GM19328 (cell line): ENCODE results near the gene MBTPS1.

ENCODE experiments used
- ATAC-seq: cut with Tn5 transposase; IDR thresholded peaks from one replicate; pipeline ENCODE4 v1.9.1; 2021; ENCODE audit warnings: mild to moderate bottlenecking, moderate library complexity; ENCODE audit not compliant: unreplicated experiment

Gene MBTPS1

DNA sequence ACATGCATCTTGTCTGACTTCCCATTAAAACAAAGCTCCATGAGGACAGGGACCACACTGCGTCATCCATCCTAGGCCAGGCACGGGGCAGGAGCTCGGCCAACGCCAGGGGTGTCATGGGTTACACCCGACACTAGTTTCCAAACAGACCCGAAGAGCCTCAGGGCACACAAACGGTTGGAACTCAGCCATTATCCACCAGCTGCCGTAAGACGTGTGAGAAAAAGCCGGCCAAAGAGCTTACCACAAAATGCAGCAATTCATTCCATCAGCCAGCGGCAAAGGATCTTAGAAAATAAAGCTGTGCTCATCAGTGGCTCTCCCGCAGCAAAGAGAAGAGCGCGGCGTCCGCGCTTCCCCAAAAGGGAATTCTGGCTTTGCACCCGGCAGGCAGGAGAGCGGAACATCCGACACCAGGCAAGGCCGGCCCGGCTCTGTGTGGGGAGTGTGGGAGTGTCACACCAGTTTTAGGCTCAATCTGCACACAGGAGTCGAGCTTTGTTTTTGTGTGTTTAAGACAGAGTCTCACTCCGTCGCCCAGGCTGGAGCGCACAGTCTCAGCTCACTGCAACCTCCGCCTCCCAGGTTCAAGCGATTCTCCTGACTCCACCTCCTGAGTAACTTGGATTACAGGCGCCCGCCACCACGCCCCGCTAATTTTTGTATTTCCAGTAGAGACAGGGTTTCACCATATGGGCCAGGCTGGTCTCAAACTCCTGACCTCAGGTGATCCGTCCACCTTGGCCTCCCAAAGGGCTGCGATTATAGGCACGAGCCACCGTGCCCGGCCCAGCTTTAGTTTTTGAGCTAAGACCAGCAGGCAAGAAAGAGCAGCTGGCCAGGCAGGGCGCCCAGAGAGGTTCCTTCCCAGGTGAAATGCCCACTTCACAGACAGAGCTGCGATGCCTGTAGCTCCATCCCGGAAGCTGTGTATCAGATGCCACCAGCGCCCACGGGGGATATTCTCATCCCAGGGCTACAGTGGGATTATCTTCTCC lies 75.6 kb downstream of the MBTPS1 start:
- no peak for ATAC-seq

DNA sequence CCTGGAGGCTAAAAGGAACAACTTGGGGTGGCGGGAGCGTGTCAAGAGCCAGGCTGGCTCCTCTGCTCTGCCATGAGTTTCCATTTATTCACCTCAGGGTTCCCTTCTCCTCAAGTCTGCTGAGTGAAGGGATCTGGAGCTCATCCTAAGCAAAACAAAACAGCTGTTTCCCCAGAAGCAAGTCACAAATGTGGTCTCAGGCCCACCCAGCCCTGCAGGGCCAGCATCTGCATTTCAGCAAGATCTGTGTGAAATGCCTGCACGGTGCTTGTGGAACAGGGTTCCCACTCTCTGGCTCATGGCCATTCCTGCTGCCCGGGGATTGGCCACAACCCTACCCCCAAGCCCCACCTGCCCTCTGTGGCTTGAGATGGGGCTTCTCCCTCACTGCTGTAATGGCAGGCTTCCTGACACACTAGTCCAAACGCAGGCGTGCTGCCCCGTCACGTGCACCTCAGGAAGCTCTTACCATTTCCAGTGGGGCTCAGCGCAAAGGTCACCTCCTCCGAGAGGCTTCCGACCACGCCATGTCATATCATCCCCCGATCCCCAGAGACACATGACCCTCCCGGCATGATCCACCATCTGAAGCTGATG lies 76.4 kb downstream of the MBTPS1 start:
- ATAC-seq, result no peak

DNA sequence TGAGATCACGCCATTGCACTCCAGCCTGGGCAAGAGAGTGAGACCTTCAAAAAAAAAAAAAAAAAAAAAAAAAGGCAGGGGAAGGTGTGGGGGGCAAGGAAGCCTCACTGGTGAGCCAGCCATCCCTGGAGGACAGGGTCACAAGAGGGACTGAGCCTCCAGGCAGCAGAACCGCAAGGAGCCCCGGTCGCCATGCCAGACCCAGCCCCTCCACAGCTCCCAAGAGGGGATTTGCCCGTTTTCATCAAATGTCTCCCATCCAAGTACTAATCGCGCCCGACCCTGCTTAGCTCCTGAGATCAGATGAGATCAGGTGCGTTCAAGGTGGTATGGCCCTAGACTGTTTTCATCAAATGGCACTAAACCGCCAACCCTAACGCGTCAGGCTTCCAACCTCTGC lies 77.0 kb downstream of the MBTPS1 start:
- no peak for ATAC-seq

DNA sequence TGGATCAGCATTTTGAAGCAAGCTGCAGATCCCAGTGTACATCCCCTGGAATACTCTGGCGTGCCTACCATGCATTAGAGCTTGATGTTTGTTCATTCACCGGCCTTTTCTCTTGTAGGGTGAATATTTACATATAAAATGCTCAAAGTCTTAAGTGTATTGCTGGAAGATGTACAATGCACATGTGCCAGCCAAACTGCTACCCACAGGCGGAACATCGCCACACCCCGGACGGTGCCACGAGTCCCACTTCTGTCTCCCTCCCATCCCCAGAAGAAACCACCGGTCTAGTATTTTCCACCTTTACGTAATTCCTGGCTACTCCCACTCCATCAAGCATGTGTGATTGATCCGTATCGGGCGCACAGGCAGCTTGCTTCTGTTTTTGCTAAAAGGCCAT lies 78.3 kb downstream of the MBTPS1 start:
- no peak for ATAC-seq

DNA sequence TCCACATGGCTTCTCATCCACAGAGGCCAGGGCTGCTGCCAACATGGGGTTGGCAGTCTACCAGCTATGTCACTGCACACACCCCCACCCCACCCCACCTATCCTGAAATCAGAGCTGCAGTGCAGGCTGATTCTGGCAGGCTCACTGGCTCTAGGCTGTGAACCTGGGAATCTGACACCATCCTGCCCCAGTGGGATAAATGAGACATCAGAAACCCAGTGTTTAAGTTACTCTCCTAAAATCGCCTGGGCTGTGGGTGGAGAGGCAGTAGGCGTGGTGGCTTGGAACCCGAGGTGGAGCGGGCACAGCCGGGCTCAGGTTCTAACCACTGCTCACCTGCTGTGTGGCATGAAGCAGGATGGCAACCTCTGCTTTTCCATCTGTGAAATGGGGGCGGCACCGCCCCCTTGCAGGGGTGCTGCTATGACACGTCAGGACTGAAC lies 79.7 kb downstream of the MBTPS1 start:
- no peak for ATAC-seq

DNA sequence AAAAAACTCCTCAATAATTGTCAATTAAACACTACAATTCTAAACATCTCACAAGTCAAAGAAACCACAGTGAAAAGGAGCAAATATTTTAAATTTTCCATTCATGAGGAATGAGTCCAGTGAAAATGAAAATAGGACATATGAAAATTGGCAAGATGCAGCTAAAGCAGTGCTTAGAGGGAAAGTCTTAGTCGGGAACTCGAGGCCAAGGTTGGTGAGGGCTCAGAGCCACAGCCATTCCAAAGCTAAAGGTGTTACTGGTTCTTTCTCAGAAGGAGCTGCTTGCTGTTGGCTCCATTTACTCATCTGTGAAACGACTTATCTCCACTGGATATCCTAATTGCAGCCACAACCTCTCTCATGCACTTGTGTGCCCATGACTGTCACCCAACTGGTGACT lies 80.6 kb downstream of the MBTPS1 start:
- no peak for ATAC-seq

DNA sequence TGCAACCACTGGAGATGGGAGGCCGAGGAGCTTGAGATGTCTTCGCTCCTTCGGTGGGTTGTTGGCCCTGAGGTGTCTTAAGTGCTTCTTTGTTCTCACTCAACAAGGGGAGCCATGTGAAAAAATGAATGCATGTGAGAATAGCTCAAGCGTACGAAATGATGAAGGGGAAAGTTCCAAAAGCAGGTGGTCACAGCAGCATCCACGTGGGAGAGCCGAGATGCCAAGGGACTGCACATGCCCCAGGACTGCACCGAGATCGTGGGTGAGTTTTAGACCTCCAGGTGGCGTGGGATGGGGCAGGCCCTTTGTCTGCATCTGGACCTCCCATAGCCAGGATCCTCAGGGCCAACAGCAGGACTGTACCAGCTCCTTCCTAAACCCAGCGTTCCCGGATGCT lies 82.2 kb downstream of the MBTPS1 start:
- ATAC-seq, result no peak

DNA sequence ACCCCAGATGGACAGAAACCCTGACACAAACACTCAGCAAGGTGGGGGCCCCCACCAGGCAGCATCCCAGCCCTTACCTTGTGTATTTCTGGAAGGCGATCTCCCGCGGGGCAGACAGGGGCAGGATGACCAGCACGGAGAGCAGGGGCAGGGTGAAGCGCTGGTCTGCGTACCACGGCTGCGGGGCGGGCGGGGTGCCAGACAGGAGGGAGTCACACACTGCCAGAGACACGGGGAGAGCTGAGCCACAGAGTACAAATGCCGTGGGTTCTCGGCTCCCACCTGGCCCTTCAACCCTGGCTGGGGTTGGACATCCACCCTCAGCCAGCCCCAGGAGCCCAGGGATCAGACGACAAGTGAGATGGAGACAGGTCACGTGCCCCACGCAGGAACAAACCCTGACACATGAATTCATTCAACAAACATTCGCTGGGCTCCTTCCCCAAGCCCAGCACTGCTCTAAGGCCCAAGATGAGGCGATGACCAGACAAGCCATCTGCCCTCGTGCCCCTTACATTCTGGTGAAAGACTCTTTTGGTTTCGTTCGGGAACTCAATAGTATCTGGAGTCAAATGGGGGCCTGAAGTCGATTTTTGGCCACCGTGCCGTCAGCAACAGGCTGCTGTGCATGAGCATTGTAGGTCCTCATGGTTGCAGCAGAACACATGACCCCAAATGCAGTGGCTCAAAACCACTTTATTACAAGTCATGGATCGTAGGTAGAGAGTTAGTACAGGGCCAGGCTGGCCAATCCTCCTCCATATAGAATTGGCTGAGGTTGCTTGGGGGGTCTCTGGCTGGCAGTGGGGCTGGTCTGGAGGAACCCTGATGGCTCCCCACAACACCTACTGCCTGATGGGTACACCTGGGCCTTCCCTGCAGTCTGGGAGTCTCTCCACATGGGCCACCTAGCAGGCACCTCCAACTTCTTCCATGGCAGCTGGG lies 83.2 kb downstream of the MBTPS1 start:
- no peak for ATAC-seq

DNA sequence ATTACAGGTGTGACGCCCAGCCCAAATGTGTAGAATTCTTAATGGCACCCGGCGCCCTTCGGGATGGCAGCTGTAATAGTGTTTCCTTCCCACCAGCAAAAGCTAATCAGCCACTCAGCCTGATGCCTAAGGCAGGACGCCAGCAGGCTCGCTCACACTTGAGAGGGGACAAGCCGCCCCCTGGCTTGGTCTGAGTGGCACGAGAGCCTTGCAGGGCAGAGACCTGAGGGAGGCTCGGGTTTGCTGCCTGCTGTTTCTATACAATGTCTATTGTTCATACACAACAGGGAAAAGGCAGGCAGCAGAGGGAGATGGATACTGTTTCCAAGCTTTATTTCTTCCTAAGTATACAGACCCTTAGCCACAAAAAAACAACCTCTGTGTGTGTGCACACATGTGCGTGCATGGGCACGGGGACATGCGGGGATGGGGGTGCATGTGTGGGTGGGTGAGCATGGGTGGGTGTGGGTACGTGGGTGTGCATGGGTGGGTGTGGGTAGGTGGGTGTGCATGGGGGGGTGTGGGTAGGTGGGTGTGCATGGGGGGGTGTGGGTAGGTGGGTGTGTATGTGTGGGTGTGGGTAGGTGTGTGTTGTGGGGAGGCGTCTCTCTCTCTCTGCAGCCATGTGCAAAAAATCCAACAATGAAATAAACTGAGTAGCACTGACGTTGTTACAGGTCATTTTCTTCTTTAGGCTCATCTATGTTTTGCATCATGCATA lies 84.1 kb downstream of the MBTPS1 start:
- ATAC-seq, result no peak

DNA sequence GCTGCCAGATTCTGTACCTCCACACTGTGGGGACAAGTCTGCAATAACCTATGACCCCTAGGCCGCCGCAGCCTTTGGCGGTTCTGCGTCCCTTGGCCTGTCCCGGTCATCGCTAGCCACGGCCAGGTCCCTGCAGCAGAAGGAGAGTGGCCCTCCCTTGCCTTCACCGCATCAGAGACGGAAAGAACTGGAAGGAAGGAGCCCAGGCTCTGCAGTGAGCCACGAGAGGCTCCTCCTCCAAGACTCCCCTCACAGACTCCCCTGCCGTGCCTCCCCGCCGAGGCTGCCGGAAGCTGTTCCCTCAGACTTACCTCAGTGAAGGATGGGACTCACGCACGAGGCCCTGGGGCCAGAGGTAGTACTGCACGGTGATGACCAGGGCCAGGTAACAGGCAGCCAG lies 85.2 kb downstream of the MBTPS1 start:
- ATAC-seq, result no peak

DNA sequence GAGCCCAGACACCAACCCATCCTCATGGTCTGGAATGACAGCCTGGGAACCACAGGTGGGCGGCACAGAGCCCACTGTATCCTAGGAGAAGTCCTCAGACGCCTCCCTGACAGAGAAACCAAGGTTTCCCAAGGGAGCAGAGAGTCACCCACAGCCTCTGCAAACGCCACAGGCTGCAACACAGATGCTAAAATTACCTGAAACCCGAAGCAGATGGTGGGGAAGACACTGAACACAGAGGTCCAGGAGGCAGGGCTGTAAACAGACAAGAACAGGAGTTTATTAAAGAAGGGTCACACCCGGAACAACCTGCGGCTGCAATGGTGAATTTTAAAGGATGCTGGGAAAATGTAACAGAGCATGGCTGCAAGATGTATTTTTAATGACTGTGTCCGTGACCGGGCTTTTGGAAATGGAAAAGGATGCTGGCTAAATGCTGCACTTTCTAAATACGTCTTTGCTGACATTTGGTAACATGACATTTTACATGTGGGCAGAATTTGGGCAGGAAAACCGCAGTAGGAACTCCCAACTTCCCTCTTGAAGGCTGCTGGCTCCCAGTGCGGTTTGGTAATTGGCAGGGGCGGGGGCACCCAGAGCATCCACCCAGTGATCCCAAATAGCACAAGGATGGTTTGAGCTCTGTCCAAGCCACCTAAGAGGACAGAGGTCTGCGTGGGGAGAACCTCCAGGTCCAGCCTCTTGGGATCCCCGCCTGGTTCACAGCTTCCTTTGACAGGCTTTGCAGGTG lies 87.3 kb downstream of the MBTPS1 start:
- no peak for ATAC-seq

DNA sequence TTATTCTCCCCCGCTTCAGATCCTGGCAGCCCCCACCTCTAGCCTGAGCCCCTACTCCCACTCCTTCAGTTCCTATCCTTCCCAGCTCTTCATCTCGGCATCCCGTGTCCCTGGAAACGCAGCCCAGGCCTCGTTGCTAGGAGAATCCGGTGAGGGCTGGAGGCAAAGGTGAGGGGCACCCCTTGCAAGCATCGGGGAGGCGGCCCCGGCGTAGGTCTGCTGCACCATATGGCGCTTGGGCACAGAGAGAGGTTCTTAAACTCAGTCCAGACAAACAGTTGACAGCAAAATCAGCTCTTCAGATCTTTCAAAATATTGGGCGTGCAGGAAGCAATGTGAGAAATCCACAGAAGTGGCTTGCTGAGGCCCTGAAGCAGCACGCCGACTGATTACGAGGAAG lies 89.1 kb downstream of the MBTPS1 start:
- ATAC-seq, result no peak

DNA sequence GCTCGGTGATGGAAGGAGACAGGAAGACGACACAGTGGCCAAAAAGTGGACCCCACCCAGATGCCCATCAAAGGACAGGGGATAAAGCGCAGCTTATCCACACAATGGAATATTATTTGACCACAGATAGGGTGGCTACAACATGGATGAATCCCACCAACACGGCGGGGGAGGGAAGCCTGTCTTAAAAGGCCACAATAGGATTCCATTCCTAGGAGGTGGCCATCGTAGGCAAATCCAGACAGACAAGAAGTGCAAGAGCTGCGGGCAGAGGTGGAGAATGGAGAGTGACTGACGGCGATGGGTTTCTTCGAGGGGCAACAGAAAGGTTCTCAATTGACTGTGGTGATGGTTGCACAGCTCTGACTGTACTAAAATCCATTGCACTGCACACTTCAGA lies 90.1 kb downstream of the MBTPS1 start:
- no peak for ATAC-seq

DNA sequence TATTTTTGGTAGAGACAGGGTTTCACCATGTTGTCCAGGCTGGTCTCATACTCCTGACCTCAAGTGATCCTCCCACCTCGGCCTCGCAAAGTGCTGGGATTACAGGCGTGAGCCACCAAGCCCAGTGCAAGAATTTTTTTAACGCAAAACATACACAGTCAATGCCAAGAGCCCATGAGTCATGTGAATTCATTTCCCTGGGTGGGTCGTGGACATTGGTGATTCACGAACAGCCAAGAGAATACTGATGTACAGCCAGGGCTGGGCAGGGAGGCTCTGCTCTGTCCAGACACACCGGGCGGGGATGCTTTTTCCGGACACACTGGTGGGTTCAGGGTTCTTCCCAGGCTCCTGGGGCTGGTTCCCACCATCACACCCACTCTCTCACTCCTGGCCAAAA lies 91.9 kb downstream of the MBTPS1 start:
- no peak for ATAC-seq

DNA sequence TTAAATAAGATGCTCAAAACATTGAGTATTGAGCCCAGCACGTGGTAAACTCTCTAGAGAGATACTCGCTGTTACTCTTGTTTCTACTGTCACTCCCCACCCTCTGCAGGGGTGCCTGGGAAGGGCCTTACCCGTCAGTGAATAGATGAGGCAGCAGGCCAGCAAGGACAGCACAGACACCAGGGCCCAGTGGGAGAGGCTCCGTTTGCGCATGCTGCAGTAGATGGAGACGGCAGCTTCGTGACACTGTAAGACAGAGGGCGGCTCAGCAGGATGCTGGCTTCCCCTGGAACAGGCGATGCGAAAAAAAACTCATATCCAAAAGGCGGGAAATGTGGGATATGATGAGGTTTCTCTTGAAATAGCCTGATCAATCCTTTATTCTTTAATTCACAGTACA lies 94.1 kb downstream of the MBTPS1 start:
- ATAC-seq, result no peak

DNA sequence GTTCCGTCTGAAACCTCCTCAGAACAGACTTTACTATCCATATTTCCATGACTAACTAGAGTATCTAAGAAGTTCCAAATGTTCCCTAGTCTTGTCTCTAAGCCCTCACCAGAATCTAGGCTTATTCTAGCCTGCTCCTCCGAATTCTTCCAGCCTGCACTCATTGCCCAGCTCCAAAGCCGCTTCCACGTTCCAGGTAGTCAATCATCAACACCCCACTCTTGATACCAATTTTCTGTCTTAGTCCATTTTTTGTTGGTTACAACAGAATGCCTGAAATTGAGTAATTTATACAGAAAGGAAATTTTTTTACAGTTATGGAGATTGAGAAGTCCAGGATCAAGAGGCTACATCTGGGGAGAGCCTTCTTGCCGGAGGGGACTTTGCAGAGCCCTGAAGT lies 95.3 kb downstream of the MBTPS1 start:
- no peak for ATAC-seq

DNA sequence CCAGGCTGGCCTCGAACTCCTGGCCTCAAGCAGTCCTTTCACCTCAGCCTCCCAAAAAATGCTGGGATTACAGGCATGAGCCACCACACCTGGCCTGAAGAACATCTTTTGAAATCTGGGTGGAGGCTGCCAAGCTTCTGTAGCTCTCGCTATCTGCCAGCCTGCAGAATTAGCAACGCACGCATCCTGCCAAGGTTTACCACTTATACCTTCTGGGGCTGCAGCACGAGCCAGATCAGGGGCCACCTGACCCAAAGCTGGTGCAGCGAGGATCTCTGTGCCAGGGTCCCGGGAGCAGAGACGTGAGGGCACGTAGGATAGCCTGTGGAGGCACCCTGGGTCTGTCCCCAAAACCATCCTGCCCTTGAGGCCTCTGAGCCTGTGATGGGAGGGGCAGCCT lies 96.4 kb downstream of the MBTPS1 start:
- no peak for ATAC-seq

DNA sequence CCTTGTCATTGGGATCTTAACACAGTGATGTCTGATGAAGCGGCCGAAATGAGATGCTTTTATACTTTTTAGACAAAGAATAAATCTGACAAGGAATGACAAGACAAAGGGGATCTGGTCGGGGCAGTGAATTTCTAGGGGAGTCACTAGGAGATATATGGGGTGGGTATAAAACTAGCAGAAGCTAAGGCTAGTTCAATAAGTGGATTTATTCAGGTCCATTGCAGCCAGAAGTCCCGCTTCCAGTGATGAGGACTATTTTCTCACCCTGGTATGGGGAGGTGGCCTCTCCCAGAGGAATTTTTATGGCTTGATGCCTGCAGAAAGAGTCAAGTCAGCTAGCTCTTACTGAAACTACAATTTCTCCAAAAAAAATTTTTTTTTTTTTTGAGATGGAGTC lies 98.0 kb downstream of the MBTPS1 start:
- no peak for ATAC-seq

DNA sequence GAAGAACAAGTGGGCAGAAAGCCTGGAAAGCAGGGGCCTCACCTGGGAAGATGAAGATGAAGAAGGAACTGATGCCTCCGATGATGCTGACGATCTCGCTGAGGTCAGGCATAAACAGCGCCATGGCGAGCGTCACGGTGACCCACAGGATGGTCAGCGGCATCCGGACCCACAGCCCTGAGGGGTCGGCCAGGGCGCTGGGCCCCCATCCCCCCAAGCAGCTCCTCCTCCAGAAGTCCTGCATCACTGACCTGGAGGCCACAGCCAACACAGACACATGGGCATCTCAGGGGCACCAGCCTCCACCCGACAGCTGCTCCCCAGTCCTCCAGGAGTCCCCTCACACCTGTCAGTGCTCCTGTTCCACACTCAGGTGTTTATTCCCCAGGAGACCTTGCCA lies 100.3 kb downstream of the MBTPS1 start:
- ATAC-seq, result no peak

DNA sequence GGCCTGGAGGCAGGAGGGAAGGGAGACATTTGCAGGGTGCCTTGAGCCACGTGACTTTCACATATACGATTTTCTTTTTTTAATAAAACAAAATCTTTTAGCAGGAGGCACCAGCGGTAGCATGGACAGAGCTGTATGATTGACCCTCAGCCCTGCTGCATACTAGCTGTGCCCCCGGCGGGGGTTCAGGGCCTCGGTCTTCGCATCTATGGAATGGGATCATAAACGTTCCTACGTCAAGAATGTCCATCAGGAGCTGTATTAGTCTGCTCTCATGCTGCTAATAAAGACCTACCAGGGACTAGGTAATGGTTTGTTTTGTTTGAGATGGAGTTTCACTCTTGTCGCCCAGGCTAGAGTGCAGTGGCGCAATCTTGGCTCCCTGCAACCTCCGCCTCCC lies 101.3 kb downstream of the MBTPS1 start:
- ATAC-seq, result no peak
